Osteocyte (in vitro differentiated cells): Measurements from ENCODE around the gene TRIP11. TPM values are rescaled to one million over a fixed set of nuclear protein-coding genes. Genes with fewer than 3 reads are reported as not detected.

Experiments used
- DNase-seq: peaks from one replicate; pipeline ENCODE4 v3.0.0; 2021; ENCODE audit warnings: mixed read lengths; ENCODE audit not compliant: unreplicated experiment; ENCODE audit errors: extremely low spot score
- H3K27ac Mint-ChIP-seq: one replicate; pipeline ENCODE4 v1.8.0; 2021; ENCODE audit warnings: mild to moderate bottlenecking, mixed read lengths; ENCODE audit not compliant: unreplicated experiment
- H3K27me3 Mint-ChIP-seq: one replicate; pipeline ENCODE4 v1.8.0; 2021; ENCODE audit warnings: mixed read lengths; ENCODE audit not compliant: unreplicated experiment
- H3K36me3 Mint-ChIP-seq: one replicate; pipeline ENCODE4 v1.8.0; 2021; ENCODE audit warnings: mixed read lengths; ENCODE audit not compliant: unreplicated experiment
- H3K4me1 Mint-ChIP-seq: one replicate; pipeline ENCODE4 v1.8.0; 2021; ENCODE audit warnings: mixed read lengths; ENCODE audit not compliant: unreplicated experiment
- H3K4me3 Mint-ChIP-seq: one replicate; pipeline ENCODE4 v1.8.0; 2021; ENCODE audit warnings: mild to moderate bottlenecking, moderate library complexity, mixed read lengths; ENCODE audit not compliant: unreplicated experiment
- H3K9me3 Mint-ChIP-seq: one replicate; pipeline ENCODE4 v1.8.0; 2021; ENCODE audit warnings: mixed read lengths; ENCODE audit not compliant: unreplicated experiment
- CTCF ChIP-seq: fragments of 200-600 bp; sonication (generic); IDR thresholded peaks from 2 replicates; pipeline ENCODE4 v1.5.0; 2021; ENCODE audit warnings: antibody characterized with exemption, mild to moderate bottlenecking, moderate library complexity
- total RNA-seq: library from RNA; stranded (reverse); gene quantifications from 2 replicates; pipeline ENCODE4 v1.2.1, GENCODE V29; 2021

Gene TRIP11
- total RNA-seq, 1 donor from 2014 or later, result 75.1 TPM

DNA sequence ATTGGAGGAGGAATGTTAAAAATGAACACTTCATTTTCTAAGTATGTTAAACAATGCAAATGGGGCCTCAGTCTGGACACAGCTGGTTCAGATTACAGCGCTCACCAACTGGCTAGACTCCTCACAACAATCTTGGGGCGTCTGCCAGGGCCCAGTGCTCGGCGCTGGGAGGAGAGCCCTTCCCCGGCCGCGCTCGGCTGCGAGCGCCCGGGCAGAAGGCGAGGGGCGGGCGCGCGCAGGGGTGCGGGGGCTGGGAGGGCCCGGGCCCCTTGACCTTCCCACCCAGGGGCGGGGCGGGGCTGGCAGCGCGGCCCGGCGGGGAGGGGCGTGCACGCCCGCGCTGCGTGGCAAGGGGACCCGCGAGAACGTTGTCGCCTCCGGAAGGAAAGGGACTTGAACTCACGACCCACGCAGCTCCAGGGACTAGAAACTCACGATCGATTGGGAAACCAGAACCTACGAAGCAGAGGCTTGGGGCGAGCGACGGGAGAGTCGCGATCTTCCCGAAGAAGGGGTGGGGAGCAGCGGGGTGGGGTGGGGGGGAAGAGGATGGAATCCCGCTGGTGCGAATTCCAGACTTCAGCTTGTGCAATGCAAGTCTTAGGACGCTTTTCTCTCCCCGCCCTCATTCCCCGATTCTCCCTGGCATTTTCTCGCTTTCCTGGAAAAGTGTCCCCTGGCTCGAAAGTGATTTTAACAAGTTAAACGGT, 92.2 kb downstream of the TRIP11 start, which contains the start of gene FBLN5:
TSS of gene FBLN5 (minus strand) at position 220 of the 710 bp plus-strand sequence. CDS start 465 bp downstream, outside the sequence.
- Mint-ChIP-seq H3K4me3 (peak within 1 kb of the TSS; percentile 92), H3K9me3 (no peaks in the 10 kb centered on the region), H3K27me3 (no peaks in the 10 kb centered on the region), H3K36me3 (peaks cover 3% of the 10 kb centered on the region), H3K27ac (peak within 1 kb of the TSS; percentile 90), H3K4me1 (peaks cover 36% of the 10 kb centered on the region)
- DNase-seq, result peak; percentile 86
- no peak for TF ChIP-seq CTCF

- H3K9me3 Mint-ChIP-seq, result no peaks in the 10 kb centered on the region
- peak; percentile 86 for DNase-seq
- H3K4me1 Mint-ChIP-seq, result peaks cover 36% of the 10 kb centered on the region
- peaks cover 3% of the 10 kb centered on the region for H3K36me3 Mint-ChIP-seq
- TF ChIP-seq CTCF, result no peak
- peak overlapping the region; percentile 92 for H3K4me3 Mint-ChIP-seq
- peak overlapping the region; percentile 88 for H3K27ac Mint-ChIP-seq
- no peaks in the 10 kb centered on the region for H3K27me3 Mint-ChIP-seq
These were observed 93.0 kb downstream of the TRIP11 start for GRCh38 chr14:91946622-91947474.

- H3K27ac Mint-ChIP-seq, result peak overlapping the region; percentile 88
- H3K27me3 Mint-ChIP-seq, result no peaks in the 10 kb centered on the region
- H3K4me3 Mint-ChIP-seq, result peak overlapping the region; percentile 92
- no peak for TF ChIP-seq CTCF
- DNase-seq, result no peak
- no peaks in the 10 kb centered on the region for H3K9me3 Mint-ChIP-seq
- H3K36me3 Mint-ChIP-seq, result peaks cover 8% of the 10 kb centered on the region
- H3K4me1 Mint-ChIP-seq, result peaks cover 36% of the 10 kb centered on the region
These were observed 93.9 kb downstream of the TRIP11 start for GRCh38 chr14:91945751-91946621.

GRCh38 chr14:91942946-91943345, 96.9 kb downstream of the TRIP11 start:
- no peak overlapping the region for H3K27ac Mint-ChIP-seq
- H3K4me3 Mint-ChIP-seq, result no peak overlapping the region
- peaks cover 9% of the 10 kb centered on the region for H3K9me3 Mint-ChIP-seq
- TF ChIP-seq CTCF, result no peak
- peaks cover 30% of the 10 kb centered on the region for H3K4me1 Mint-ChIP-seq
- DNase-seq, result no peak
- no peaks in the 10 kb centered on the region for H3K27me3 Mint-ChIP-seq
- H3K36me3 Mint-ChIP-seq, result peaks cover 26% of the 10 kb centered on the region
